Mesenchymal stem cell (in vitro differentiated cells and primary cell): ENCODE measurements around the gene ZNF624. TPM values are rescaled to one million over a fixed set of nuclear protein-coding genes. Genes with fewer than 3 reads are reported as not detected.

Source experiments
- DNase-seq: peaks from one replicate; pipeline ENCODE4 v3.0.0-alpha.2; 2013
- H2AFZ ChIP-seq: one replicate; pipeline ENCODE4 v1.6.1; 2013; ENCODE audit warnings: low read depth, mild to moderate bottlenecking, control low read depth, inconsistent platforms, low read length, moderate library complexity
- H2AK5ac ChIP-seq: 2 replicates; pipeline ENCODE4 v1.6.1; 2013; ENCODE audit warnings: low read length, moderate library complexity, mild to moderate bottlenecking, inconsistent platforms; ENCODE audit not compliant: severe bottlenecking
- H2BK120ac ChIP-seq: one replicate; pipeline ENCODE4 v1.6.1; 2013; ENCODE audit warnings: low read depth, mild to moderate bottlenecking, inconsistent platforms, low read length, moderate library complexity
- H2BK12ac ChIP-seq, 2 experiments: one replicate each; pipeline ENCODE4 v1.6.1; 2013; ENCODE audit warnings: inconsistent platforms in 2 of 2, low read length in 2 of 2, mild to moderate bottlenecking in 2 of 2, moderate library complexity in 2 of 2, control low read depth in 1 of 2
- H2BK15ac ChIP-seq: one replicate; pipeline ENCODE4 v1.6.1; 2013; ENCODE audit warnings: mild to moderate bottlenecking, low read depth, inconsistent platforms; ENCODE audit not compliant: poor library complexity, severe bottlenecking
- H2BK5ac ChIP-seq: 2 replicates; pipeline ENCODE4 v1.6.1; 2013; ENCODE audit warnings: low read depth, mild to moderate bottlenecking, low read length, control low read depth, inconsistent platforms; ENCODE audit not compliant: poor library complexity, severe bottlenecking
- H3K14ac ChIP-seq, 2 experiments: one replicate each; pipeline ENCODE4 v1.6.1; 2013; ENCODE audit warnings: inconsistent platforms in 2 of 2, low read length in 2 of 2, control low read depth in 1 of 2, mild to moderate bottlenecking in 1 of 2, moderate library complexity in 1 of 2
- H3K18ac ChIP-seq, 2 experiments: one replicate each; pipeline ENCODE4 v1.6.1; 2013; ENCODE audit warnings: inconsistent platforms in 2 of 2, low read length in 2 of 2, control low read depth in 1 of 2, low read depth in 1 of 2, mild to moderate bottlenecking in 1 of 2
- H3K23ac ChIP-seq, 2 experiments: one replicate each; pipeline ENCODE4 v1.6.1; 2013; ENCODE audit warnings: inconsistent platforms in 2 of 2, low read length in 2 of 2, mild to moderate bottlenecking in 2 of 2, moderate library complexity in 2 of 2, control low read depth in 1 of 2
- H3K27ac ChIP-seq: 2 replicates; pipeline ENCODE4 v1.5.1; 2013; ENCODE audit warnings: mild to moderate bottlenecking, moderate library complexity, low read length, control low read depth, inconsistent platforms; ENCODE audit not compliant: poor library complexity, severe bottlenecking
- H3K27me3 ChIP-seq, 2 experiments: 2 replicates each; pipeline versions ENCODE4 v1.6.1 to v1.7.0; 2013; ENCODE audit warnings: low read length in 2 of 2, mild to moderate bottlenecking in 2 of 2, moderate library complexity in 2 of 2, control low read depth in 1 of 2, inconsistent platforms in 1 of 2; ENCODE audit not compliant: control insufficient read depth in 1 of 2, insufficient read depth in 1 of 2
- H3K36me3 ChIP-seq, 2 experiments: 2 replicates each; pipeline versions ENCODE4 v1.6.1 to v1.7.0; 2013; ENCODE audit warnings: low read length in 2 of 2, control low read depth in 1 of 2, inconsistent platforms in 1 of 2, low read depth in 1 of 2, mild to moderate bottlenecking in 1 of 2; ENCODE audit not compliant: insufficient read depth in 2 of 2, control insufficient read depth in 1 of 2
- H3K4ac ChIP-seq, 2 experiments: one replicate each; pipeline ENCODE4 v1.6.1; 2013; ENCODE audit warnings: inconsistent platforms in 2 of 2, low read length in 2 of 2, mild to moderate bottlenecking in 2 of 2, moderate library complexity in 2 of 2, control low read depth in 1 of 2, low read depth in 1 of 2
- H3K4me1 ChIP-seq: 2 replicates; pipeline ENCODE4 v1.6.1; 2013; ENCODE audit warnings: low read depth, low read length, control low read depth; ENCODE audit not compliant: control insufficient read depth, insufficient read depth
- H3K4me2 ChIP-seq: 2 replicates; pipeline ENCODE4 v1.6.1; 2013; ENCODE audit warnings: low read length, mild to moderate bottlenecking, inconsistent platforms; ENCODE audit not compliant: poor library complexity, severe bottlenecking
- H3K4me3 ChIP-seq, 2 experiments: 2 replicates each; pipeline versions ENCODE4 v1.5.1 to v1.7.0; 2013; ENCODE audit warnings: low read length in 2 of 2, mild to moderate bottlenecking in 2 of 2, control low read depth in 1 of 2, low read depth in 1 of 2; ENCODE audit not compliant: insufficient read depth in 1 of 2
- H3K79me1 ChIP-seq: replicated peaks from 2 replicates; pipeline ENCODE4 v1.6.1; 2013; ENCODE audit warnings: mild to moderate bottlenecking, control low read depth, low read length, inconsistent platforms; ENCODE audit not compliant: poor library complexity, severe bottlenecking
- H3K9ac ChIP-seq: 2 replicates; pipeline ENCODE4 v1.7.0; 2013; ENCODE audit warnings: mild to moderate bottlenecking, low read length, moderate library complexity
- H3K9me3 ChIP-seq: 2 replicates; pipeline ENCODE4 v1.7.0; 2013; ENCODE audit warnings: mild to moderate bottlenecking, low read length; ENCODE audit not compliant: control insufficient read depth
- H4K8ac ChIP-seq: one replicate; pipeline ENCODE4 v1.6.1; 2013; ENCODE audit warnings: inconsistent platforms, mild to moderate bottlenecking, low read length, moderate library complexity
- H4K91ac ChIP-seq: one replicate; pipeline ENCODE4 v1.6.1; 2013; ENCODE audit warnings: mild to moderate bottlenecking, low read length, inconsistent platforms
- WGBS: methylation state at CpG from one replicate; pipeline ENCODE4 v1.1.7; 2013; ENCODE audit warnings: mixed read lengths; 5-methylcytosine and 5-hydroxymethylcytosine counted together
- small RNA-seq: library from polyadenylated mRNA; stranded (forward); fragments of <200 nt; extraction: miRNeasy Mini kit (QIAGEN cat#:217004); gene quantifications from one replicate; pipeline ENCODE3, GENCODE V24; 2013; ENCODE audit warnings: low read depth

ZNF624 gene

GRCh38 chr17:16584273-16584995, 69.2 kb downstream of the ZNF624 start:
- H3K79me1 ChIP-seq: no peaks in the 10 kb centered on the region
- H2AK5ac ChIP-seq: no peak overlapping the region
- peak overlapping the region; percentile 75 for H2AFZ ChIP-seq
- H3K4ac ChIP-seq: no peak overlapping the region
- H3K14ac ChIP-seq: no peak overlapping the region
- H3K9me3 ChIP-seq: peaks cover 4% of the 10 kb centered on the region
- no peak overlapping the region for H2BK5ac ChIP-seq
- H3K27ac ChIP-seq: no peak overlapping the region
- peaks cover 2% of the 10 kb centered on the region for H3K4me1 ChIP-seq
- H3K4me3 ChIP-seq: peak overlapping the region; percentile 0 to 79
- H4K8ac ChIP-seq: no peak overlapping the region
- no peak overlapping the region for H2BK15ac ChIP-seq
- WGBS: 17% methylated on average over 37 of the region's 39 CpGs
- no peak overlapping the region for H2BK120ac ChIP-seq
- H3K18ac ChIP-seq: peak overlapping the region in 1 of 2 experiments; percentile 37
- DNase-seq: peak; percentile 84
- H3K4me2 ChIP-seq: no peak overlapping the region
- H2BK12ac ChIP-seq: no peak overlapping the region
- H3K23ac ChIP-seq: peak overlapping the region in 1 of 2 experiments; percentile 9
- H3K36me3 ChIP-seq: no peaks in the 10 kb centered on the region
- peaks cover 14 to 18% of the 10 kb centered on the region in 2 experiments for H3K27me3 ChIP-seq
- H3K9ac ChIP-seq: peak overlapping the region; percentile 72
- H4K91ac ChIP-seq: no peak overlapping the region

GRCh38 chr17:16583781-16584180, 69.9 kb downstream of the ZNF624 start:
- Histone ChIP-seq H3K18ac (no peak overlapping the region), H3K14ac (no peak overlapping the region), H2BK120ac (no peak overlapping the region), H2AK5ac (no peak overlapping the region), H3K79me1 (no peaks in the 10 kb centered on the region), H2AFZ (no peak overlapping the region), H4K8ac (no peak overlapping the region), H3K27ac (no peak overlapping the region), H3K23ac (no peak overlapping the region), H3K4me2 (no peak overlapping the region), H3K4ac (no peak overlapping the region), H2BK15ac (no peak overlapping the region), H4K91ac (no peak overlapping the region), H2BK12ac (no peak overlapping the region), H3K9me3 (peaks cover 4% of the 10 kb centered on the region), H2BK5ac (no peak overlapping the region), H3K27me3 (peaks cover 14 to 18% of the 10 kb centered on the region in 2 experiments), H3K4me3 (peak overlapping the region in 1 of 2 experiments; percentile 79), H3K4me1 (no peaks in the 10 kb centered on the region), H3K36me3 (no peaks in the 10 kb centered on the region), H3K9ac (peak overlapping the region; percentile 55)
- no peak for DNase-seq
- 84% methylated on average over 4 of the region's 7 CpGs for WGBS

- Histone ChIP-seq H3K9me3 (no peaks in the 10 kb centered on the region), H3K36me3 (no peaks in the 10 kb centered on the region), H2BK5ac (no peak overlapping the region), H3K23ac (no peak overlapping the region), H3K27me3 (peaks cover 0 to 4% of the 10 kb centered on the region in 2 experiments), H3K4me3 (no peak overlapping the region), H2BK12ac (no peak overlapping the region), H4K8ac (no peak overlapping the region), H2AFZ (no peak overlapping the region), H3K18ac (no peak overlapping the region), H3K4me1 (peaks cover 5% of the 10 kb centered on the region), H3K4ac (no peak overlapping the region), H2BK15ac (no peak overlapping the region), H3K9ac (no peak overlapping the region), H3K14ac (no peak overlapping the region), H2AK5ac (no peak overlapping the region), H3K4me2 (no peak overlapping the region), H4K91ac (no peak overlapping the region), H2BK120ac (no peak overlapping the region), H3K27ac (no peak overlapping the region), H3K79me1 (peaks cover 4% of the 10 kb centered on the region)
- WGBS: 75% methylated on average over 2 of the region's 2 CpGs
- DNase-seq: no peak
Observed at GRCh38 chr17:16573466-16573865, 80.2 kb downstream of the ZNF624 start.

Small RNA genes within 50 kb of the gene (small RNA-seq; reads per million reads assigned to genes)
- gene RNU6-405P: not detected
